Measurements from ENCODE around the gene PDIA5.

The PDIA5 gene

DNA sequence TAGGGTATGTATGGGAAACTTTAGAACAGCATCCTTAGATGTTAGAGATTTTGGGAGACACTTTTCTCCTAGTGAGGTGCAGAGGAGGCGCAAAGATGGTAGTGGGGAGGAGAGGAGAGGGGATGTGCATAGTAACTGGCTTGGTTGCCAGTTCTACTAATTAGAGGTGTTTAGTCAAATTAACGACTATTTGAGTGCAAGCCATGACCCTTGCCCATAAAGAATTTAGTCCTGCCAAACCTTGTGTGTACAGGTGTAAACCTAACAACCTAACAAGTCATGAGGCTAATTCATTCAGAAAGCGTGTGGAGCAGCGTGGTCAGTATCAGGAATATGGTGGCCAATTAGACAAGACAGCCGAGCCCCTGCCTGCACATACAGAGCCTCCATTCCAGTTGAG is 72.7 kb downstream of the PDIA5 start:
- H3K27ac ChIP-seq, result no peak overlapping the region
- TF ChIP-seq CTCF (conservative IDR thresholded peaks at IDR 0.05), result no peak
- TF ChIP-seq ZFX (IDR thresholded peaks at IDR 0.05), result no peak

- TF ChIP-seq ZFX (IDR thresholded peaks at IDR 0.05), result no peak
- TF ChIP-seq CTCF (conservative IDR thresholded peaks at IDR 0.05), result no peak
- H3K27ac ChIP-seq, result no peak overlapping the region
These were observed 73.7 kb downstream of the PDIA5 start for GRCh38 chr3:123140550-123140949.

DNA sequence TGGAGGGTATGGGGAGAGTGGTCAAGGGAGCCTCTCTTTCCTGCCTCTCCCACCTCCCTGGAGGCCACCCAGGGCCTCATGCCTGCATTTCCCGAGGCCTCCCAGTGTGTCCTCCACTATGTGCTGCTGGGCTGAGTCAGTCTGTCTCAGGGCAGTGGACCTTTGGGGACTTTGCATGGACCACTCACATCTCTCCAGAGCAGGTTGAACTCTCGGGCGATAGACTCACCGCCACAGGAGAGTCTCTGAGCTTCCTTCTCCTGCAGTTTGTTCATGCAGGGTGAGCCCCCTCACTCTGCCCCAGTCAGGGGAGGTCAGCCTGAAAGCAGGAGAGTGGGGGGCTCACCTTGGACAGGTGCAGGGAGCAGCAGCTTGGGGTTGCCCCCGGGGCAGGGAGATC is 74.5 kb downstream of the PDIA5 start:
- no peak overlapping the region for H3K27ac ChIP-seq
- TF ChIP-seq CTCF (conservative IDR thresholded peaks at IDR 0.05) (no peak), ZFX (IDR thresholded peaks at IDR 0.05) (no peak)

GRCh38 chr3:123143669-123144411 is 77.0 kb downstream of the PDIA5 start:
- TF ChIP-seq ZFX (IDR thresholded peaks at IDR 0.05) (no peak), CTCF (conservative IDR thresholded peaks at IDR 0.05) (no peak)
- no peak overlapping the region for H3K27ac ChIP-seq

- no peak overlapping the region for H3K27ac ChIP-seq
- no peak for TF ChIP-seq ZFX (IDR thresholded peaks at IDR 0.05)
- no peak for TF ChIP-seq CTCF (conservative IDR thresholded peaks at IDR 0.05)
These were observed 81.1 kb downstream of the PDIA5 start for GRCh38 chr3:123147754-123148535.

- H3K27ac ChIP-seq, result no peak overlapping the region
- no peak for TF ChIP-seq CTCF (conservative IDR thresholded peaks at IDR 0.05)
- no peak for TF ChIP-seq ZFX (IDR thresholded peaks at IDR 0.05)
These were observed 81.9 kb downstream of the PDIA5 start for GRCh38 chr3:123148772-123149171.

DNA sequence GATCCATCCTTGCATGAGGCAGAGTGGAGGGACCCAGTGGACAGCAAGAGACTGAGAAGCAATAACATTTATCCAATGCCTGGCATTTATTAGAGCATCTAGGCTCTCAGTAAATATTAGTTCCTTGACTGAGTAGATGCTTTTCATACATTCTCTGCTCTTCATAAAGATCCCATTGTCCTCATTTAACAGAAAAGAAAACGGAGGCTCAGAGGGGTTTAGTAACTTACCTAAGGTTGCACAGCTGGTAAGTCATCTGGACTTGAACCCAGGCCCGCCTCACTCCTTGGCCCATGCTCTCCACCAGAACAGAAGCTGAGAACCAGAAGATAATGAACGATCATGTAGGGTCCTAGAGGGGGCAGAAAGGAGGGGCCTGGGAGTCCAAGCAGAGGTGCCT is 82.7 kb downstream of the PDIA5 start:
- TF ChIP-seq CTCF (conservative IDR thresholded peaks at IDR 0.05), result no peak
- TF ChIP-seq ZFX (IDR thresholded peaks at IDR 0.05), result no peak
- no peak overlapping the region for H3K27ac ChIP-seq
